Measurements from ENCODE around the gene CDPF1.

CDPF1 gene

GRCh38 chr22:46294784-46295183 lies 44.7 kb upstream of the CDPF1 start:
- H3K4me3 ChIP-seq (ENCODE audit: low read depth, low read length) = no peak overlapping the region
- no peaks in the 10 kb centered on the region for H3K27me3 ChIP-seq
- no peak for DNase-seq
- no peaks in the 10 kb centered on the region for H3K9me3 ChIP-seq
- H3K4me1 ChIP-seq = no peaks in the 10 kb centered on the region; the same call in 1 of the 2 replicates
- TF ChIP-seq CTCF (IDR thresholded peaks at IDR 0.05; ENCODE audit: low read depth, low read length) = no peak
- H3K36me3 ChIP-seq = peaks cover 24% of the 10 kb centered on the region

GRCh38 chr22:46293577-46294260 lies 43.6 kb upstream of the CDPF1 start:
- no peak overlapping the region for H3K4me3 ChIP-seq (ENCODE audit: low read depth, low read length)
- DNase-seq = no peak
- H3K36me3 ChIP-seq = peaks cover 16% of the 10 kb centered on the region
- no peaks in the 10 kb centered on the region; the same call in 1 of the 2 replicates for H3K4me1 ChIP-seq
- TF ChIP-seq CTCF (IDR thresholded peaks at IDR 0.05; ENCODE audit: low read depth, low read length) = no peak
- H3K27me3 ChIP-seq = no peaks in the 10 kb centered on the region
- H3K9me3 ChIP-seq = no peaks in the 10 kb centered on the region

- H3K4me1 ChIP-seq = no peaks in the 10 kb centered on the region; the same call in 1 of the 2 replicates
These were observed 42.6 kb upstream of the CDPF1 start for GRCh38 chr22:46292732-46293131.

GRCh38 chr22:46292173-46292572 lies 42.1 kb upstream of the CDPF1 start:
- DNase-seq = no peak
- H3K4me3 ChIP-seq (ENCODE audit: low read depth, low read length) = no peak overlapping the region
- H3K9me3 ChIP-seq = no peaks in the 10 kb centered on the region
- H3K27me3 ChIP-seq = no peaks in the 10 kb centered on the region
- H3K36me3 ChIP-seq = peaks cover 10% of the 10 kb centered on the region
- no peak for TF ChIP-seq CTCF (IDR thresholded peaks at IDR 0.05; ENCODE audit: low read depth, low read length)
- H3K4me1 ChIP-seq = no peaks in the 10 kb centered on the region; the same call in 1 of the 2 replicates

More at GRCh38 chr22:46292732-46293131, 42.6 kb upstream of the CDPF1 start:
- no peak for TF ChIP-seq CTCF (IDR thresholded peaks at IDR 0.05; ENCODE audit: low read depth, low read length)
- no peak for DNase-seq
- Histone ChIP-seq H3K9me3 (no peaks in the 10 kb centered on the region), H3K27me3 (no peaks in the 10 kb centered on the region), H3K4me3 (ENCODE audit: low read depth, low read length) (no peak overlapping the region), H3K36me3 (peaks cover 10% of the 10 kb centered on the region)

- H3K27me3 ChIP-seq = no peaks in the 10 kb centered on the region
- peaks cover 12% of the 10 kb centered on the region for H3K36me3 ChIP-seq
- DNase-seq = no peak
- no peaks in the 10 kb centered on the region; the same call in 1 of the 2 replicates for H3K4me1 ChIP-seq
- H3K9me3 ChIP-seq = no peaks in the 10 kb centered on the region
- H3K4me3 ChIP-seq (ENCODE audit: low read depth, low read length) = no peak overlapping the region
- no peak for TF ChIP-seq CTCF (IDR thresholded peaks at IDR 0.05; ENCODE audit: low read depth, low read length)
These were observed 41.0 kb upstream of the CDPF1 start for GRCh38 chr22:46290843-46291785.

Measured in BE2C (cell line).